ENCODE data around the gene DRD2.

- no peak for TF ChIP-seq CTCF (IDR thresholded peaks at IDR 0.05; ENCODE audit: low read length)
- no peak for TF ChIP-seq EZH2phosphoT487 (IDR thresholded peaks at IDR 0.05; ENCODE audit: low read length)
These were observed 38.4 kb downstream of the DRD2 start for GRCh38 chr11:113436672-113437252.

Data from MM.1S (cell line).